CD14-positive monocyte (primary cell): ENCODE data around the gene PAMR1. TPM values are rescaled to one million over a fixed set of nuclear protein-coding genes. Genes with fewer than 3 reads are reported as not detected.

ENCODE experiments used
- DNase-seq, 3 donors: peaks; one replicate each; pipeline ENCODE4 v3.0.0-alpha.2; 2011 to 2022
- H2AFZ ChIP-seq: 2 replicates; pipeline ENCODE4 v1.6.0; 2012; ENCODE audit warnings: mild to moderate bottlenecking, low read depth, low read length, inconsistent platforms; ENCODE audit not compliant: insufficient read depth, poor library complexity, severe bottlenecking
- H3K27ac ChIP-seq, 2 donors: 1 replicate in 1 of 2; 2 replicates in 1 of 2; pipeline ENCODE4 v1.5.1; 2012 to 2013; ENCODE audit warnings: low read length in 2 of 2, control low read depth in 1 of 2, inconsistent platforms in 1 of 2, low read depth in 1 of 2, mild to moderate bottlenecking in 1 of 2
- H3K27me3 ChIP-seq, 2 donors: one replicate each; pipeline versions ENCODE4 v1.6.0 to v1.6.1; 2011 to 2013; ENCODE audit warnings: low read length in 2 of 2; ENCODE audit not compliant: control insufficient read depth in 2 of 2, insufficient read depth in 2 of 2
- H3K36me3 ChIP-seq, 2 donors: replicated peaks in 1 of 2; 1 replicate in 1 of 2; 2 replicates in 1 of 2; pipeline versions ENCODE4 v1.5.1 to v1.6.1; 2012 to 2013; ENCODE audit warnings: low read length in 2 of 2, control low read depth in 1 of 2, inconsistent platforms in 1 of 2, mild to moderate bottlenecking in 1 of 2; ENCODE audit not compliant: insufficient read depth in 2 of 2, control insufficient read depth in 1 of 2
- H3K4me1 ChIP-seq, 2 donors: 1 replicate in 1 of 2; 2 replicates in 1 of 2; pipeline versions ENCODE4 v1.5.1 to v1.6.1; 2012 to 2013; ENCODE audit warnings: low read length in 2 of 2, control low read depth in 1 of 2, inconsistent platforms in 1 of 2, mild to moderate bottlenecking in 1 of 2, moderate library complexity in 1 of 2; ENCODE audit not compliant: insufficient read depth in 2 of 2, control insufficient read depth in 1 of 2
- H3K4me2 ChIP-seq: replicated peaks from 2 replicates; pipeline ENCODE3; 2012; ENCODE audit warnings: low read length, moderate library complexity, mild to moderate bottlenecking; ENCODE audit not compliant: poor library complexity, severe bottlenecking; ENCODE audit errors: extremely low read depth
- H3K4me3 ChIP-seq, 3 experiments: fragments of 200-600 bp in 1 of 3; sonication (generic) in 1 of 3; replicated peaks in 1 of 3; 1 replicate in 2 of 3; 2 replicates in 1 of 3; pipeline ENCODE4 v1.5.1; 2011 to 2013; ENCODE audit warnings: low read length in 3 of 3, mild to moderate bottlenecking in 3 of 3, control low read depth in 2 of 3, low read depth in 2 of 3, inconsistent platforms in 1 of 3, moderate library complexity in 1 of 3
- H3K79me2 ChIP-seq: 2 replicates; pipeline ENCODE4 v1.6.0; 2012; ENCODE audit warnings: mild to moderate bottlenecking, control low read depth, inconsistent platforms, low read length, moderate library complexity; ENCODE audit not compliant: insufficient read depth
- H3K9ac ChIP-seq: 2 replicates; pipeline ENCODE4 v1.6.0; 2017; ENCODE audit warnings: low read length, mild to moderate bottlenecking; ENCODE audit not compliant: insufficient read depth, poor library complexity, severe bottlenecking
- H3K9me3 ChIP-seq, 2 donors: replicated peaks in 1 of 2; 1 replicate in 1 of 2; 2 replicates in 1 of 2; pipeline versions ENCODE4 v1.5.1 to v1.6.1; 2012 to 2013; ENCODE audit warnings: low read length in 2 of 2, control low read depth in 1 of 2; ENCODE audit not compliant: control insufficient read depth in 1 of 2, insufficient read depth in 1 of 2
- H4K20me1 ChIP-seq: 2 replicates; pipeline ENCODE4 v1.6.0; 2012; ENCODE audit warnings: mild to moderate bottlenecking, low read length, control low read depth, moderate library complexity; ENCODE audit not compliant: insufficient read depth
- H3K27ac Mint-ChIP-seq, 7 donors: one replicate each; pipeline ENCODE4 v1.8.0; 2020; ENCODE audit warnings: mild to moderate bottlenecking in 7 of 7, mixed read lengths in 7 of 7, moderate library complexity in 6 of 7, inconsistent platforms in 2 of 7
- H3K27me3 Mint-ChIP-seq, 3 donors: one replicate each; pipeline ENCODE4 v1.8.0; 2021 to 2022; ENCODE audit warnings: low read depth in 3 of 3, mild to moderate bottlenecking in 3 of 3, mixed read lengths in 3 of 3, moderate library complexity in 3 of 3, inconsistent platforms in 1 of 3
- H3K36me3 Mint-ChIP-seq, 2 donors: one replicate each; pipeline ENCODE4 v1.8.0; 2020; ENCODE audit warnings: mixed read lengths in 2 of 2, inconsistent platforms in 1 of 2, mild to moderate bottlenecking in 1 of 2
- H3K4me1 Mint-ChIP-seq: one replicate; pipeline ENCODE4 v1.8.0; 2020; ENCODE audit warnings: mild to moderate bottlenecking, mixed read lengths
- H3K4me3 Mint-ChIP-seq, 2 donors: one replicate each; pipeline ENCODE4 v1.8.0; 2020; ENCODE audit warnings: mild to moderate bottlenecking in 2 of 2, mixed read lengths in 2 of 2, moderate library complexity in 1 of 2
- H3K9me3 Mint-ChIP-seq, 7 donors: one replicate each; pipeline ENCODE4 v1.8.0; 2020 to 2022; ENCODE audit warnings: mixed read lengths in 7 of 7, mild to moderate bottlenecking in 6 of 7, moderate library complexity in 6 of 7, inconsistent platforms in 2 of 7
- WGBS: methylation state at CpG from one replicate; pipeline ENCODE4 v1.1.5; 2013; ENCODE audit warnings: missing lambda C conversion rate; ENCODE audit not compliant: insufficient coverage; 5-methylcytosine and 5-hydroxymethylcytosine counted together
- intact Hi-C, 2 donors: fragments of 100-400 bp; cut with micrococcal nuclease; formaldehyde crosslinking; loops; one replicate each; pipeline versions ENCODE4 v1.15.0 to v1.15.1; 2023
- polyA plus RNA-seq, 3 donors: library from polyadenylated mRNA; depleted of rRNA in 1 of 3; unstranded in 2 of 3; stranded (reverse) in 1 of 3; fragments of 300-500 nt in 2 of 3; fragments of >200 nt in 1 of 3; fragmentation: Illumina TruSeq in 2 of 3; gene quantifications; 1 replicate in 2 of 3; 2 replicates in 1 of 3; pipeline ENCODE4 v1.2.3, GENCODE V29; 2012 to 2021
- TF ChIP-seq, protein P1 (sequence below): fragments of 200-600 bp; IDR thresholded peaks from one replicate; pipeline ENCODE4 v1.8.0; 2022; ENCODE audit warnings: antibody characterized with exemption, mild to moderate bottlenecking

The PAMR1 gene
- polyA plus RNA-seq, 3 donors, result not detected

DNA sequence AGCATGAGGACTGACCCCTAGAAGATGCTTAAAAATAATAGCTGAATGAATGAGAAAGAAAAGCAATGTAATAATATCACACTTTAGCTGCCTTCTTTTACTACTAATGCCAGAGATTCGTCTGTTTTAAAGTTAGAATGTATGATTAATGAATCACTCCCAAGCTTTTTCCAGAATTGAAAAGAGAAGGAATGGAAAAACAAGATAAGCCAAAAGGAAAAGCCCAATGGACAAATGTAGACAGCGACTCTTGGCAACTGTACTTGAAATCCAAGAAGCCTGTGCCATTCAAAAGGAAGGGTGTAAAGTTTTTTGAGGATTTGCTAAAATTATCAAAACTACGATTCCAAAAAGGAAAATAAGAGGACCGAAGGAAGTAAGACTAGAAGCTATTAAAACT, 40.8 kb upstream of the PAMR1 start:
- peaks cover 6 to 18% (median 15%) of the 10 kb centered on the region in 3 donors for H3K27me3 Mint-ChIP-seq
- Histone ChIP-seq H3K4me1 (no peaks in the 10 kb centered on the region), H2AFZ (no peak overlapping the region), H3K9me3 (no peaks in the 10 kb centered on the region), H3K9ac (no peak overlapping the region), H3K4me2 (no peak overlapping the region), H4K20me1 (no peaks in the 10 kb centered on the region), H3K79me2 (no peaks in the 10 kb centered on the region), H3K36me3 (no peaks in the 10 kb centered on the region), H3K27me3 (peaks cover 5 to 9% of the 10 kb centered on the region in 2 donors), H3K4me3 (no peak overlapping the region), H3K27ac (no peak overlapping the region)
- TF ChIP-seq, protein P1, sequence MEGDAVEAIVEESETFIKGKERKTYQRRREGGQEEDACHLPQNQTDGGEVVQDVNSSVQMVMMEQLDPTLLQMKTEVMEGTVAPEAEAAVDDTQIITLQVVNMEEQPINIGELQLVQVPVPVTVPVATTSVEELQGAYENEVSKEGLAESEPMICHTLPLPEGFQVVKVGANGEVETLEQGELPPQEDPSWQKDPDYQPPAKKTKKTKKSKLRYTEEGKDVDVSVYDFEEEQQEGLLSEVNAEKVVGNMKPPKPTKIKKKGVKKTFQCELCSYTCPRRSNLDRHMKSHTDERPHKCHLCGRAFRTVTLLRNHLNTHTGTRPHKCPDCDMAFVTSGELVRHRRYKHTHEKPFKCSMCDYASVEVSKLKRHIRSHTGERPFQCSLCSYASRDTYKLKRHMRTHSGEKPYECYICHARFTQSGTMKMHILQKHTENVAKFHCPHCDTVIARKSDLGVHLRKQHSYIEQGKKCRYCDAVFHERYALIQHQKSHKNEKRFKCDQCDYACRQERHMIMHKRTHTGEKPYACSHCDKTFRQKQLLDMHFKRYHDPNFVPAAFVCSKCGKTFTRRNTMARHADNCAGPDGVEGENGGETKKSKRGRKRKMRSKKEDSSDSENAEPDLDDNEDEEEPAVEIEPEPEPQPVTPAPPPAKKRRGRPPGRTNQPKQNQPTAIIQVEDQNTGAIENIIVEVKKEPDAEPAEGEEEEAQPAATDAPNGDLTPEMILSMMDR, result no peak
- H3K4me3 Mint-ChIP-seq, result no peak overlapping the region
- WGBS, result 80% methylated on average over 1 of the region's 4 CpGs
- H3K9me3 Mint-ChIP-seq, result peaks cover 0 to 8% (median 3%) of the 10 kb centered on the region in 7 donors
- DNase-seq, result no peak
- no peak overlapping the region for H3K27ac Mint-ChIP-seq
- no peaks in the 10 kb centered on the region for H3K4me1 Mint-ChIP-seq
- intact Hi-C loops, result no loop called here
- H3K36me3 Mint-ChIP-seq, result no peaks in the 10 kb centered on the region

DNA sequence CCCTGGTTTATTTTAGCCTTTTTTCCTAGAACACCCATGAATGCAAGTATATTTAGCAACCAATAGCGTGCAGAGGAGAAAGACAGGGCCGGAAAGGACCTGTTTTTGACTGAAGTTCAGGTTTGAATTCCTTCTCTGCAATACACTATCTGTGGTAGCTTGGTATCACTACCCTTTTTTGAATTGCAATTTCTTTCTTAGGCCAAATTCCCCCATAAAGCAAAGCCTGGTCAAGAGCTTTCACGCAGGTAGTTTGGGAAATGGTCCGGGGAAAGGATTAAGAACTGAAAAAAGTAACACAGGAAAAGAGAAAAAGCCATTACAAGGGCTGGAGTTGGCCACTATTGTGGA, 38.8 kb upstream of the PAMR1 start:
- Histone ChIP-seq H3K79me2 (no peaks in the 10 kb centered on the region), H4K20me1 (no peaks in the 10 kb centered on the region), H3K36me3 (no peaks in the 10 kb centered on the region), H3K4me3 (no peak overlapping the region), H3K4me2 (no peak overlapping the region), H3K4me1 (no peaks in the 10 kb centered on the region), H3K27me3 (peaks cover 2 to 9% of the 10 kb centered on the region in 2 donors), H3K9me3 (no peaks in the 10 kb centered on the region), H2AFZ (no peak overlapping the region), H3K9ac (no peak overlapping the region), H3K27ac (no peak overlapping the region)
- TF ChIP-seq, protein P1, result no peak
- intact Hi-C loops, result no loop called here
- peaks cover 0 to 5% (median 1%) of the 10 kb centered on the region in 7 donors for H3K9me3 Mint-ChIP-seq
- H3K27me3 Mint-ChIP-seq, result peaks cover 8 to 13% (median 11%) of the 10 kb centered on the region in 3 donors
- H3K27ac Mint-ChIP-seq, result no peak overlapping the region
- 90% methylated on average over 2 of the region's 4 CpGs for WGBS
- no peaks in the 10 kb centered on the region for H3K4me1 Mint-ChIP-seq
- no peak overlapping the region for H3K4me3 Mint-ChIP-seq
- no peaks in the 10 kb centered on the region for H3K36me3 Mint-ChIP-seq
- no peak for DNase-seq
